ENCODE measurements around the gene FAIM2. TPM values are rescaled to one million over a fixed set of nuclear protein-coding genes. Genes with fewer than 3 reads are reported as not detected.

The FAIM2 gene
- total RNA-seq, 3 donors from 2014 or later = 0.67 to 12.9 (median 2.5) TPM

DNA sequence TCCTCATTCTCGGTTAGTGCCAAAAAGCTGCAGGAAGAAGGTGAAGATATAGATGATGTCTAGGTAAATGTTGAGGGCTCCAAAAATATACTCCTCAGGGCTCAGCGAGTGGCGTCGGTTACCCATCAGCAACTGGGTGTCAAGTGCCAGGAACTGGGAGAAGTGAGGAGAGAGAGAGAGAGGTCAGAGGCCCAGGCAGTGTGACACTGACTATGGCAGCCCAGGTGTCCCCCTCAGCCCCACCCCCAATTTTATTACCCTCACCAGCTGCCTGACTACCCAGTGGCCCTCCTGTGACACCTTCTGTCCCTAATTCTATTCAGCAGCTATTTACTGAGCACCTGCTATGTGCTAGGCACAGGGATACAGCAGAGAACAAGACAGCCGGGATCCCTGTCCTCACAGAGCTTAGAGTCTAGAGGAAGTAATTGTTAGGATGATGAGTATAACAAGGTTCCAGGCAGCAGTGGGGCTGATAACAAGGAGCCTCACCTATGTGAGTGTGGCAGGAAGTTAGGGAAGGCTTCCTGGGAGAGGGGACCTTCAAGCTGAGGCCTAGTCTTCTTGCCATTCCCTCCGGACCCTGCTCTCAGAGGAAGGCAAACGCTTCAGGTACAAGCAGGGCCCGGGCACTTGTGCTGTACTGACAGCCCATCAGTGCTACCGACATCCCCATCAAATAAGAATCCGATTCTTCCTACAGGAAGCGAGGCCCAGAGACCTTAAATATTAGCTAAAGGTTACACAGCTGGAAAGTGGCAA is 33.0 kb downstream of the FAIM2 start:
- ATAC-seq (no peak), DNase-seq (no peak)
- Histone ChIP-seq H3K9me3 (no peaks in the 10 kb centered on the region), H3K4me1 (ENCODE audit: low read depth) (no peaks in the 10 kb centered on the region), H3K36me3 (ENCODE audit: low read depth) (no peaks in the 10 kb centered on the region), H3K4me3 (no peak overlapping the region)
- intact Hi-C loops (cut with DNase I, micrococcal nuclease) = no loop called here
- TF ChIP-seq, protein P1, sequence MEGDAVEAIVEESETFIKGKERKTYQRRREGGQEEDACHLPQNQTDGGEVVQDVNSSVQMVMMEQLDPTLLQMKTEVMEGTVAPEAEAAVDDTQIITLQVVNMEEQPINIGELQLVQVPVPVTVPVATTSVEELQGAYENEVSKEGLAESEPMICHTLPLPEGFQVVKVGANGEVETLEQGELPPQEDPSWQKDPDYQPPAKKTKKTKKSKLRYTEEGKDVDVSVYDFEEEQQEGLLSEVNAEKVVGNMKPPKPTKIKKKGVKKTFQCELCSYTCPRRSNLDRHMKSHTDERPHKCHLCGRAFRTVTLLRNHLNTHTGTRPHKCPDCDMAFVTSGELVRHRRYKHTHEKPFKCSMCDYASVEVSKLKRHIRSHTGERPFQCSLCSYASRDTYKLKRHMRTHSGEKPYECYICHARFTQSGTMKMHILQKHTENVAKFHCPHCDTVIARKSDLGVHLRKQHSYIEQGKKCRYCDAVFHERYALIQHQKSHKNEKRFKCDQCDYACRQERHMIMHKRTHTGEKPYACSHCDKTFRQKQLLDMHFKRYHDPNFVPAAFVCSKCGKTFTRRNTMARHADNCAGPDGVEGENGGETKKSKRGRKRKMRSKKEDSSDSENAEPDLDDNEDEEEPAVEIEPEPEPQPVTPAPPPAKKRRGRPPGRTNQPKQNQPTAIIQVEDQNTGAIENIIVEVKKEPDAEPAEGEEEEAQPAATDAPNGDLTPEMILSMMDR (IDR thresholded peaks at IDR 0.05) = no peak

DNA sequence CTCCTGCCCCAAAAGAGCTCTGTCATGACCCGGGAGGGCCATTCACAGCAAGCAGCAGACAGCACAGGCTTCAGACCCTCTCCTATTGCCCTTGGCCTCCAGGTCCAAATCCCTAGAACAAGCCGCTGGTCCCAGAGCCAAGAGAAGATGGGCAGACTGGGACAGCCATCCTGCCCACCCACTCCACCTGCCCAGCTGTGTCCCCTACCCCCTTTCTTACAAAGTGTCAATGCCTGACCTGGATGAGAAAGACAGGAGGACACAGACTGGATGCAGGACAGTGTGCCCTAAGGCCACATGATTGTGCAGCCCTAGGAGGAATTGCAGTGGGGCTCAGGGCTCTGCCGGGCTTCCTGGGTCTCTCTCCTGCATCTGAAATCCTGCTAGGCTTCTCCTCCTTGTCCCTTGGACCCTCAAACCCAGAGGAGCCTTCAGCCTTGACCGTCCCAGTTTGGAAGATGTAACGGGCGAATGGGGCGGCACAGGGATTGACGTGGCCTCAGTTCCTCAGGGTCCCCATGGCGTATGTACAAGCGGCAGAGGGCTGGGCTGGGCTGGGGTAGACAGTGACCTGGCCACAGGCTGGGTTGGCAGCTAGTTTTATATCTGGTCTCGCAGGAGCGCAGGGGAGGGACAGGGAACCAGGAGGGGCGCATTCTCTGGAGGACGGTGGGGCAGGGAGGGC is 33.7 kb downstream of the FAIM2 start:
- Histone ChIP-seq H3K4me1 (ENCODE audit: low read depth) (no peaks in the 10 kb centered on the region), H3K4me3 (no peak overlapping the region), H3K36me3 (ENCODE audit: low read depth) (no peaks in the 10 kb centered on the region), H3K9me3 (no peaks in the 10 kb centered on the region)
- TF ChIP-seq, protein P1 (IDR thresholded peaks at IDR 0.05) = no peak
- DNase-seq (no peak), ATAC-seq (no peak)
- intact Hi-C loops (cut with DNase I, micrococcal nuclease) = no loop called here

DNA sequence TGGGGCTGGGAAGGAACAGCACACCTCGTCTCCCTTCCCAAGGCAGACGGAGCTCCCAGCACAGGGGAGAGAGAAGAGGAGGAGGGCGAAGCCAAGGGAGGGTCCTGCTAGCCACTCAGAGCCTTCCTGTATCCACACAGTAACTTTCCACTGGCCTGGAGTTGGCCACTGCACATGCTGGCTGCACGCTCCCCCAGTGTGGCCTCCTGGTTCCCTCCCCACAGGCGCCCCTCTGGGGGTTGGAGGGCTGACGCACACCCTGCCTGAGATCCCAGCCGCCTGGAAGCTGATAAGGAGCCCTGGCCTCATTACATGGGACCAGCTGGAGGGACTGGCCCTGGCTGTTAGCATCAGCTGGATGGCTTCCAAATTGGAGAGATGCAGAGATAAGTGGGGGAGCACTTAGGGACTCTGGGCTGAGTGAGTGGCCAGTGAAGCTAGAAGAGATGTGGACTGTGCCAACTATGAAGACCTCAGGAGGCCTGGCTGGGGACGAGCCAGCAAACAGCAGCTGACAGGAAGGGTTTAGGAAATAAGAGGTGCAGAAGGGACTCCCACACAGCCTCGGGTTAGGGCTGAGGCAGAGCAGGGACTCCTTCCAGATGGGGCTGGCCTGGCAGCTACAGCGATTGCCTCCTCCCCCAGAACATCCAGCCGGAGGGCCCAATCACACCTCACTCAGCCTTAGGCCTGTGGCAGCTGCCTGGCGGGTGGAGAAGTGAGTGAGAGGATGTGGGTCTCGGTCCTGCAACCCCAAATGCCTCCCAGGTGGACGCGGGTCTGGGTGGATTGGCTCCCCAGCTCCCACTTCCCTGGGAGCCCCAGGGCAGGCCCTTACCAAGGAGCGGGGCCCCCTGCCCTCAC is 34.5 kb downstream of the FAIM2 start:
- ATAC-seq (peak; percentile 49), DNase-seq (peak; percentile 53 to 78 (median 59))
- H3K9me3 ChIP-seq = no peaks in the 10 kb centered on the region
- TF ChIP-seq, protein P1 (IDR thresholded peaks at IDR 0.05) = no peak
- intact Hi-C loops (cut with DNase I, micrococcal nuclease) = no loop called here
- H3K4me1 ChIP-seq (ENCODE audit: low read depth) = no peaks in the 10 kb centered on the region
- H3K4me3 ChIP-seq = no peak overlapping the region
- no peaks in the 10 kb centered on the region for H3K36me3 ChIP-seq (ENCODE audit: low read depth)

DNA sequence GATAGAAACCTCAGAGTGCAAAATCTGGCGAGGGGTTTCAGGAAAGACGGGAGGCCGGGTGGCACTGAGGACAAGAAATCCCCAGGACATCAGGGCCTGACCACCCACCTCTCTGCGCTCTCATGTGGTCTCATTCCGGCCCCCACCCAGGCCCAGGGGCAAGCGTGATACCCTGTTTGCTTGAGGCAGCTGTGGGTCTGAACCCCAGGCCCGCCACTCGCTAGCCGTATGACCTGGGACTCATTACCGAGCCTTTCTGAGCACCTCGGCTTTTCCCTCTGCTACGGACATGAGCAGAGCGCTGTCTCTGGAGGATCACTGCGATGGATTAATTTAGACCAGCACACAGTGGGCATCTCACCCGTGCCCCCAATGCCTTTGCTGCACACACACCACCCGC is 35.3 kb downstream of the FAIM2 start:
- H3K9me3 ChIP-seq = no peaks in the 10 kb centered on the region
- no peaks in the 10 kb centered on the region for H3K4me1 ChIP-seq (ENCODE audit: low read depth)
- TF ChIP-seq, protein P1 (IDR thresholded peaks at IDR 0.05) = no peak
- intact Hi-C loops (cut with DNase I, micrococcal nuclease) = no loop called here
- no peak overlapping the region for H3K4me3 ChIP-seq
- DNase-seq (no peak), ATAC-seq (no peak)
- no peaks in the 10 kb centered on the region for H3K36me3 ChIP-seq (ENCODE audit: low read depth)

DNA sequence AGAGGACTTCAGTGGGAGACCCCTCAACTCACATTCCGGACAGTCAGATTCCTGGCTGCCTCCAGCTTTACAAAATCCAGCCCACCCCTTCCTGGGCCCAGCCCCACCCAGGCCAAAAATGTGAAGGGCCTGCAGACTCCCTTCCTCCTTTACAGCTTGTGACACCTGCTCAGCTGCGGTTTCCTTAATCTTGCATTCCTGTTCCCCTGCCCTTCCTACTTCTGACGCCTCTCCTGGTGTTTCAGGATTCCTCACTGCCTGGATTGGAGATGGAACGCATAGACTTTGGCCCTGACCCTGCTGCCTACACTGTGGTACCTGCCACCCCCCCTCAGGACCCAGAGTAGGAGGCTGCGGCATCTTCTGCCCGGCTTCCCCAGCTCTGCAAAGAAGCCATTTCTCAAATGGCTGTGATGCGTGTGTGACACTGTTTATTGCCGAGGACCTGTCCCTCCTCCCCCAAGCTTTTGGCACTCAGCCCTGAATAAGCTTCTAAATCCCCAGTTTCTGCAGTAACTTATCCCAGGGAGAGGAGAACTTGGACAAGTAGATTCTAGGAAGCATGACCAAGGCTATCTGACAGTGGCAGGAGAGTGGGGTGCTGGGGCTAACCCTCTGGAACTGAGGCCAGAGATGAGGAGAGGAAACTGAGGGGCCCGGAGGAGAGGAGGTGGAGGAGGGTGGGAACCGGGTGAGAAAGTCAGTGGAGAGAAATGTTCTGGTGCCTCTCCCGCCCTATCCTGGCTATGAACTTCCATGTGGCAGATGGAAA is 35.9 kb downstream of the FAIM2 start:
- no peaks in the 10 kb centered on the region for H3K9me3 ChIP-seq
- DNase-seq (no peak), ATAC-seq (peak; percentile 43)
- TF ChIP-seq, protein P1 (IDR thresholded peaks at IDR 0.05) = no peak
- no peak overlapping the region for H3K4me3 ChIP-seq
- intact Hi-C loops (cut with DNase I, micrococcal nuclease) = no loop called here
- no peaks in the 10 kb centered on the region for H3K4me1 ChIP-seq (ENCODE audit: low read depth)
- no peaks in the 10 kb centered on the region for H3K36me3 ChIP-seq (ENCODE audit: low read depth)

Data from mucosa of descending colon (tissue), 3 donors.